ENCODE data around the gene SYT9. TPM values are rescaled to one million over a fixed set of nuclear protein-coding genes. Genes with fewer than 3 reads are reported as not detected.

Gene SYT9, protein sequence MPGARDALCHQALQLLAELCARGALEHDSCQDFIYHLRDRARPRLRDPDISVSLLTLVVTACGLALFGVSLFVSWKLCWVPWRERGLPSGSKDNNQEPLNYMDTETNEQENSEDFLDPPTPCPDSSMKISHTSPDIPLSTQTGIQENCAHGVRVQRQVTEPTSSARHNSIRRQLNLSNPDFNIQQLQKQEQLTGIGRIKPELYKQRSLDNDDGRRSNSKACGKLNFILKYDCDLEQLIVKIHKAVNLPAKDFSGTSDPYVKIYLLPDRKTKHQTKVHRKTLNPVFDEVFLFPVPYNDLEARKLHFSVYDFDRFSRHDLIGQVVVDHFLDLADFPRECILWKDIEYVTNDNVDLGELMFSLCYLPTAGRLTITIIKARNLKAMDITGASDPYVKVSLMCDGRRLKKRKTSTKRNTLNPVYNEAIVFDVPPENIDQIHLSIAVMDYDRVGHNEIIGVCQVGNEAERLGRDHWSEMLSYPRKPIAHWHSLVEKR
- polyA plus RNA-seq (2013, experiment 1 of 4), result 3.0 TPM
- polyA plus RNA-seq (2013, experiment 2 of 4), result 3.6 TPM
- polyA plus RNA-seq (2013, experiment 3 of 4), result 3.0 TPM
- polyA plus RNA-seq (2013, experiment 4 of 4), result 3.0 TPM

DNA sequence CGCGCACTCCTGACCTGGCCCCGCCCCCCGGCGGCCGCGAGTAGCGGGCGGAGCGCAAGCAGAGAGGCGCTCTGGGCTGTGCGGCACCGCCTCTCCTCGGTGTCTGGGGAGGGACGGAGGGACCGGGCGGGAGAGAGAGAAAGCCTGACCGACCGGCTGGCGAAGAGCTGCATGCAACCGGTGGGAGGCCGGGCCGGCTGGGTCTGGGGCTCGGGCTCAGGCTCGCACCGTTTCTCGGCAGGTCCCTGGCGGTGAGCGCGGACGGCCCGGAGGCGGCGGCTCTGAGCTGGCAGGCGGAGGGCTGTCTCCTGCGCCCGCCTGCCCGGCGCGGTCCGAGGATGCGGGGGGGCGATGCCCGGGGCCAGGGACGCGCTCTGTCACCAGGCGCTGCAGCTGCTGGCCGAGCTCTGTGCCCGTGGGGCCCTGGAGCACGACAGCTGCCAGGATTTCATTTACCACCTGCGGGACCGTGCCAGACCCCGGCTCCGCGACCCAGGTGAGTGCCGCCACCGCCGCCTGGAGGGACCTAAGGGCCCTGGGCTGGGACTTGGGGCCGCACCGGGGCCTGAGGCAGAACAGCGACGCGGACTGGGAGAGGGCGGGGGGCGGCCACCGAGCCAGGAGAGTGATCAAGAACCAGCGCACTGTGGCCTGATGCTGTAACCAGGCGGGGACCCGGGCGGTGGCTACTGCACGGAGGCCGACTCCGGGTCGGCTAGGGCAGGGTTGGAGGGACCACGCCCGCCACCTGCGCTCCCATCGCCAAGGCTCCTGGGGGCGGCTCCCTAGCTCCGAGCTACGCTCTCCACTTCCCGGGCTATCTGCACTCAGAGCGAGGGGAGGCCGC lies at the start of gene SYT9:
SYT9 (plus strand) TSS at position 69 of the 847 bp plus-strand sequence; CDS start at position 352, 283 bp downstream.
- no peak within 1 kb of the TSS for H3K27ac ChIP-seq (ENCODE audit: insufficient read depth, low read depth, low read length, poor library complexity, severe bottlenecking)
- no peaks in the 10 kb centered on the region for H3K9me3 ChIP-seq (ENCODE audit: control insufficient read depth, low read length)
- peaks cover 66% of the 10 kb centered on the region for H3K27me3 ChIP-seq (ENCODE audit: control insufficient read depth, insufficient read depth, low read length, poor library complexity, severe bottlenecking)
- H3K4me3 ChIP-seq (ENCODE audit: insufficient read depth, low read depth, low read length), result peak within 1 kb of the TSS; percentile 69
- WGBS, 2 experiments, result 0% methylated on average over 84 of the region's 84 CpGs
- H3K4me1 ChIP-seq (ENCODE audit: control insufficient read depth, insufficient read depth, low read length), result no peaks in the 10 kb centered on the region
- no peaks in the 10 kb centered on the region for H3K36me3 ChIP-seq (ENCODE audit: control insufficient read depth, insufficient read depth, low read length)

DNA sequence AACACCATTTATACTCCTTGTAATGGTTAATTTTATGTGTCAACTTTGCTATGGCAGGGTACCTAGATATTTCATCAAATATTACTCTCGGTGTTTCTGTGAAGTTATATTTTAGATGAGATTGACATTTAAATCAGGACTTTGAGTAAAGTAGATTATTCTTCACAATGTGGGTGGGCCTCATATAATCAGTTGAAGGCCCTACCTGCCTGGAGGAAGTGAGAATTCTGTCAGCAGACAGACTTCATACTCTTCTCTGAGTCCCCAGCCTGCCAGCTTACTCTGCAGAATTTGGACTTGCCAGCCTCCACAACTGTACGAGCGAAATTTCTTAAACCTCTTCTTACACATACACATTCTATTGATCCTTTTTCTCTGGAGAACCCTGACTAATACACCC lies 49.3 kb upstream of the SYT9 start:
- WGBS, 2 experiments, result 87 to 96% methylated on average over 3 of the region's 3 CpGs
- no peak overlapping the region for H3K27ac ChIP-seq (ENCODE audit: insufficient read depth, low read depth, low read length, poor library complexity, severe bottlenecking)
- H3K36me3 ChIP-seq (ENCODE audit: control insufficient read depth, insufficient read depth, low read length), result no peaks in the 10 kb centered on the region
- H3K27me3 ChIP-seq (ENCODE audit: control insufficient read depth, insufficient read depth, low read length, poor library complexity, severe bottlenecking), result no peaks in the 10 kb centered on the region
- no peaks in the 10 kb centered on the region for H3K9me3 ChIP-seq (ENCODE audit: control insufficient read depth, low read length)
- no peaks in the 10 kb centered on the region for H3K4me1 ChIP-seq (ENCODE audit: control insufficient read depth, insufficient read depth, low read length)
- no peak overlapping the region for H3K4me3 ChIP-seq (ENCODE audit: insufficient read depth, low read depth, low read length)

DNA sequence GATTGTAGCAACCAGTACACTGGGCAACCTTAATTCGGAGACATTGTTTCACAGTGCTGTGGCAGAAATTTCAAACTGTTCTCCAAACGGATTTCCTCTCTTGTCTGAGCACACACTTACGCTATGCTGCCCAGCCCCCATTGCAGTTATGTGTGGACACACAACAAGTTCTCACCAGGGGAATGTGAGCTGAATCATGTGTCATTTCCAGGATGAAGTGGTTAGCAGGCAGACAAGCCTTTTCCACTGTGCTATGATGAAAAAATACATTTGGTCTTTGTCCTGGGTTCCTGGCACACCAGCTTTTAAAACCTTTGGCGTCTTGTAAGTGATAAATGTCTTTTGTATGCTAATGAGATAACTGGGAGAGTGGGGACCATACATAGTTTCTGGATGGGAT lies 46.9 kb upstream of the SYT9 start:
- 84 to 89% methylated on average over 4 of the region's 4 CpGs for WGBS, 2 experiments
- Histone ChIP-seq H3K27ac (ENCODE audit: insufficient read depth, low read depth, low read length, poor library complexity, severe bottlenecking) (no peak overlapping the region), H3K4me3 (ENCODE audit: insufficient read depth, low read depth, low read length) (no peak overlapping the region), H3K27me3 (ENCODE audit: control insufficient read depth, insufficient read depth, low read length, poor library complexity, severe bottlenecking) (no peaks in the 10 kb centered on the region), H3K36me3 (ENCODE audit: control insufficient read depth, insufficient read depth, low read length) (no peaks in the 10 kb centered on the region), H3K9me3 (ENCODE audit: control insufficient read depth, low read length) (no peaks in the 10 kb centered on the region), H3K4me1 (ENCODE audit: control insufficient read depth, insufficient read depth, low read length) (no peaks in the 10 kb centered on the region)

DNA sequence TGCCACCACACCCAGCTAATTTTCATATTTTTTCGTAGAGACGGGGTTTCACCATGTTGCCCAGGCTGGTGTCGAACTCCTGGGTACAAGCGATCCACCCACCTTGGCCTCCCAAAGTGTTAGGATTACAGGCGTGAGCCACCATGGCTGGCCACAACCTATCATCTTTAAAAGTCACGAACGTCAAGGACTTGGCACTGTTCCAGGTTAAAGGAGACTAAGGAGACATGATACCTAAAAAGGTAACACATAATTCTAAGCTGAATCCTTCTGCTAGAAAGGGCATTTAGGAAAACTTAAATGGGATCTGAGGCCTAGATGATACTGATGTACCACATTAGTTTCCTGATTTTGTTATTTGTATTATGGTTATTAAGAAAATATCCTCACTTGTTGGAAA lies 43.3 kb upstream of the SYT9 start:
- H3K4me1 ChIP-seq (ENCODE audit: control insufficient read depth, insufficient read depth, low read length), result no peaks in the 10 kb centered on the region
- H3K4me3 ChIP-seq (ENCODE audit: insufficient read depth, low read depth, low read length), result no peak overlapping the region
- H3K36me3 ChIP-seq (ENCODE audit: control insufficient read depth, insufficient read depth, low read length), result no peaks in the 10 kb centered on the region
- no peak overlapping the region for H3K27ac ChIP-seq (ENCODE audit: insufficient read depth, low read depth, low read length, poor library complexity, severe bottlenecking)
- no peaks in the 10 kb centered on the region for H3K9me3 ChIP-seq (ENCODE audit: control insufficient read depth, low read length)
- 84 to 92% methylated on average over 7 of the region's 7 CpGs for WGBS, 2 experiments
- no peaks in the 10 kb centered on the region for H3K27me3 ChIP-seq (ENCODE audit: control insufficient read depth, insufficient read depth, low read length, poor library complexity, severe bottlenecking)

DNA sequence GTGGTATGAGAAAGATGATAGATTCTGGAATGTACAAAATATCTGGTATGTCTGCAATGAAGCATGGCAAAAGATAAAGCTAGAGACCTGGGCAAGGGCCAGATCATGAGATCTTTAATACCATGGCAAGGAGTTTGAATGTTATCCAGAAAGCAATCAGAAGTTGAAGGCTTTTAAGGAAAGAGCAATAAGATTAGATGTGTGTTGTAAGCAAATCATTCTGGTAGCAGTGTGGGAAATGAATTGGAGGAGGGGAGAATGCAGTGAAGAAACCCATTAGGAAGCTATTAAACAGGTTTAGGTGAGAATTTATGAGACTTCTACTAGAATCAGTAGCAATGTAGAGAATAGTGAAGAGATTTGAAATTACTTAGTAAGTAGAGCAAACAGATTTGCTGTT lies 32.2 kb upstream of the SYT9 start:
- no peaks in the 10 kb centered on the region for H3K27me3 ChIP-seq (ENCODE audit: control insufficient read depth, insufficient read depth, low read length, poor library complexity, severe bottlenecking)
- no peaks in the 10 kb centered on the region for H3K4me1 ChIP-seq (ENCODE audit: control insufficient read depth, insufficient read depth, low read length)
- H3K27ac ChIP-seq (ENCODE audit: insufficient read depth, low read depth, low read length, poor library complexity, severe bottlenecking), result no peak overlapping the region
- no peaks in the 10 kb centered on the region for H3K9me3 ChIP-seq (ENCODE audit: control insufficient read depth, low read length)
- no peak overlapping the region for H3K4me3 ChIP-seq (ENCODE audit: insufficient read depth, low read depth, low read length)
- no peaks in the 10 kb centered on the region for H3K36me3 ChIP-seq (ENCODE audit: control insufficient read depth, insufficient read depth, low read length)

DNA sequence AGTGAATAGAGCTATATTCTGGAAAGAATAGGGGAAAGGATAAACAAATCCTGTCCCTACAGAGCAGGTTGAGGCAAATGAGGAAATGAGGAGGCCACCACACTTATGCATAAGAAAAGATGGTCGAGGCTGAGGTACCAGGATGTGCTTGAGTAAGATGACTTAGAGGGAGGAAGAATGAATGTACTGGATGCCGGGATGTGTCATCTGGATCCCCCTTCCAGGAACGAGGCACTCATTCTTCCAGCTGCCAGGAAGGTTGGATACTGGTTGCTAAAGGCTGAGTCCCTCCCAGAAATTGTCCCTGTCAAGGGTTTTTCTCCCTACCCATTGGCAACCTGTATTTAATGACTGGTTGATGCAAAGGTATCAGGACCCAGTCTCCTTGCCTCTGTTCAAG lies 31.1 kb upstream of the SYT9 start:
- Histone ChIP-seq H3K36me3 (ENCODE audit: control insufficient read depth, insufficient read depth, low read length) (no peaks in the 10 kb centered on the region), H3K4me1 (ENCODE audit: control insufficient read depth, insufficient read depth, low read length) (no peaks in the 10 kb centered on the region), H3K27ac (ENCODE audit: insufficient read depth, low read depth, low read length, poor library complexity, severe bottlenecking) (no peak overlapping the region), H3K9me3 (ENCODE audit: control insufficient read depth, low read length) (no peaks in the 10 kb centered on the region), H3K4me3 (ENCODE audit: insufficient read depth, low read depth, low read length) (no peak overlapping the region), H3K27me3 (ENCODE audit: control insufficient read depth, insufficient read depth, low read length, poor library complexity, severe bottlenecking) (no peaks in the 10 kb centered on the region)
- WGBS, 2 experiments, result 64 to 67% methylated on average over 3 of the region's 3 CpGs

DNA sequence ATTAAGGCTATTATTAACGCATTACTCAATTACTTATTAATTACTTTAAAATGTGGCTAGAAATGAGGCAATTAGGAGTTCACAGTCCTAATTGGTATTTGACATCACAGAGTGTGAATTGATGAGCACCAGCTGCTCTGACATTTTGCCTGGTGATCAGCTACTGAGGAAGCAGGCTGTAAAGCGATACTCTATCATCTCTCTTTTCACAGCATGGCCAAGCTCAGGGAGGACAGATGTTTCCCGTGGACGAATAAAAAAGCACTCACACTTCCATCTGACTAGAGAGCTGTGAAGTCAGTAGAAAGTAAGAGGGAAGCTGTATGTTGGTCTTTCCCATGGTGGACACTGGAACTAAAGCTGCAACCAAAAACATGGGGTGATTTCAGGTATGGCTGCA lies 29.1 kb upstream of the SYT9 start:
- no peaks in the 10 kb centered on the region for H3K9me3 ChIP-seq (ENCODE audit: control insufficient read depth, low read length)
- no peak overlapping the region for H3K27ac ChIP-seq (ENCODE audit: insufficient read depth, low read depth, low read length, poor library complexity, severe bottlenecking)
- no peaks in the 10 kb centered on the region for H3K4me1 ChIP-seq (ENCODE audit: control insufficient read depth, insufficient read depth, low read length)
- WGBS, 2 experiments, result 80 to 83% methylated on average over 3 to 4 of the region's 4 CpGs
- H3K4me3 ChIP-seq (ENCODE audit: insufficient read depth, low read depth, low read length), result no peak overlapping the region
- H3K36me3 ChIP-seq (ENCODE audit: control insufficient read depth, insufficient read depth, low read length), result no peaks in the 10 kb centered on the region
- H3K27me3 ChIP-seq (ENCODE audit: control insufficient read depth, insufficient read depth, low read length, poor library complexity, severe bottlenecking), result no peaks in the 10 kb centered on the region

DNA sequence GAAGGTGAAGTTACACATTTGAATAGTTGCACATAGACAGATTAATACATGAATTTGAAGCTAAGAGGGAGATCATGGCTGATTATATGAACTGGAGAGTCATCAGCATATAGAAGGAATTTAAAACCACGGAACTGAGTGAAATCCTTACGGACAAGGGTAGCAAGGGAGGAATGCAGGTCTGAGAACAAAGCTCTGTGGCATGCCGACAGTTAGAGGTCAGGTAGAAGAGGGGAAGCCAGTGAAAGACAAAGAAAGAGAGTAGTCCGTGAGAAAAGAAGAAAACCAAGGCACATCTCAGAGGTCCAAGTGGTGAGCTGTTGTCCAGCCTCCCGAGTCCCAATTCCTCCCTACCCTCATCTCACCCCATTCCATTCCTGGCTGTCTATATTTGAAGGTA lies 11.8 kb upstream of the SYT9 start:
- no peaks in the 10 kb centered on the region for H3K4me1 ChIP-seq (ENCODE audit: control insufficient read depth, insufficient read depth, low read length)
- H3K9me3 ChIP-seq (ENCODE audit: control insufficient read depth, low read length), result no peaks in the 10 kb centered on the region
- no peaks in the 10 kb centered on the region for H3K36me3 ChIP-seq (ENCODE audit: control insufficient read depth, insufficient read depth, low read length)
- 33 to 40% methylated on average over 4 to 5 of the region's 5 CpGs for WGBS, 2 experiments
- H3K27me3 ChIP-seq (ENCODE audit: control insufficient read depth, insufficient read depth, low read length, poor library complexity, severe bottlenecking), result no peaks in the 10 kb centered on the region
- H3K4me3 ChIP-seq (ENCODE audit: insufficient read depth, low read depth, low read length), result no peak overlapping the region
- H3K27ac ChIP-seq (ENCODE audit: insufficient read depth, low read depth, low read length, poor library complexity, severe bottlenecking), result no peak overlapping the region

DNA sequence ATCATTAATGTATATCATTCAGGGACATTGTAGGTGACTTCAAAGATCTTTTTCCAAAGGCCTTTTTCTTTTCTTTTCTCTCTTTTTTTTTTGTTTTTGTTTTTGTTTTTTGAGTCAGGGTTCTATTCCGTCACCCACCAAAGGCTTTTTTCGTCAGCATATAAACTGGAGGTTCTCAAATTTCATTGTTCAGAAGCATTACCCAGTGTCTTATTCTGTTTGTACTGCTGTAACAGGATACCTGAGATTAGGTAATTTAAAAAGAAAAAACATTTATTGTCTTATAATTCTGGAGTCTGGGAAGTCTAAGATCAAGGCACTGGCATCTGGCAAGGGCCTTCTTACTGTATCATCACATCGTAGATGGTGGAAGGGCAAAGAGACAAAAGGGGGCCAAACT lies 6.4 kb upstream of the SYT9 start:
- Histone ChIP-seq H3K36me3 (ENCODE audit: control insufficient read depth, insufficient read depth, low read length) (no peaks in the 10 kb centered on the region), H3K4me3 (ENCODE audit: insufficient read depth, low read depth, low read length) (no peak overlapping the region), H3K27ac (ENCODE audit: insufficient read depth, low read depth, low read length, poor library complexity, severe bottlenecking) (no peak overlapping the region), H3K27me3 (ENCODE audit: control insufficient read depth, insufficient read depth, low read length, poor library complexity, severe bottlenecking) (peaks cover 12% of the 10 kb centered on the region), H3K4me1 (ENCODE audit: control insufficient read depth, insufficient read depth, low read length) (no peaks in the 10 kb centered on the region), H3K9me3 (ENCODE audit: control insufficient read depth, low read length) (no peaks in the 10 kb centered on the region)
- WGBS, 2 experiments, result 73 to 83% methylated on average over 3 of the region's 3 CpGs

DNA sequence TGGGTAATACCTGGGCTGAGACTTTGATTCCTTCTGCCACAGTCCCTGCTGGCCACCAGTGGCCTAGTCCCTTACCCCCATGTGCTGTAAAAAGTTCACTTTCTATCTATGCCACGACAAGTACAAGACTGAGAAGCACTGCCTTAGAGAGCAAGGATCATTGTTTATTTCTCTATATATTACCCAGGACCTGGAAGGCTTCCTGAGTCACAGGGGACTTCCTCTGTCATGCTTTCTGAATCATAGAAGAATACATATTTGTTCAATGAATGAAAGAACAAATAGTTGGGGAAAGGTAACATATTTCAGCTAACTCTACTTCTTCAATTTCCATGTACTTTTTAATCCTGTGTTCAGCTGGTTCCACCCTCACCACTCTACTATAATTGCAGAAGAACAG lies 5.5 kb upstream of the SYT9 start:
- Histone ChIP-seq H3K27ac (ENCODE audit: insufficient read depth, low read depth, low read length, poor library complexity, severe bottlenecking) (no peak overlapping the region), H3K9me3 (ENCODE audit: control insufficient read depth, low read length) (no peaks in the 10 kb centered on the region), H3K4me3 (ENCODE audit: insufficient read depth, low read depth, low read length) (no peak overlapping the region), H3K27me3 (ENCODE audit: control insufficient read depth, insufficient read depth, low read length, poor library complexity, severe bottlenecking) (peaks cover 21% of the 10 kb centered on the region), H3K4me1 (ENCODE audit: control insufficient read depth, insufficient read depth, low read length) (no peaks in the 10 kb centered on the region), H3K36me3 (ENCODE audit: control insufficient read depth, insufficient read depth, low read length) (no peaks in the 10 kb centered on the region)
- 92 to 94% methylated on average over 1 of the region's 1 CpG for WGBS, 2 experiments

All from ectodermal cell (in vitro differentiated cells).